NCI-H345 treated with DMSO at 0.1 percent for 48 hours (cell line): ENCODE results near the gene FRMD4A.
A peak's percentile ranks its signal among the peaks of the same experiment; 100 is the strongest.
"Not testable (repeated sequence)": the region's sequence is repeated elsewhere in the genome, so short reads cannot be mapped to it uniquely, and the experiment has no call there.

ENCODE experiments used
- DNase-seq: peaks from one replicate; lab custom pipeline; 2025; ENCODE audit not compliant: unreplicated experiment; lab: John Stamatoyannopoulos, UW

Gene FRMD4A

DNA sequence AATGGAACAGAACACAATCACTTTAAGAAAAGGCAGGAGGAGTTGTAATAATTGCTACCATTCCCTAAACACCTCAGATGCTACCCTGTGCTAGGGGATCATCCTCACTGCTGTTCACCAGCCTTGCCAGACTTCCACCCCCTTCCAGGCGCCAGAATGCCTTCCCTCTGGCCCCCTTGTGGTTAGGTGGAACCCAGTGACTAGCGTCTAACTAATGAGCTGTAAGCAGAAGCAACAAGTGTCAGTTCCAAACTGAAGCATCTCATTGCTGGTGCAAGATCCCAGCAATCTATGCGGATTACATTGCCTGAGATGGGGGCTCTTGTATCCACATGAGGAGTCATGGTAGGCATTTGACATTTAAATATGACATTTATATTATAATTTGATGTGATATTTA, 86.6 kb downstream of the FRMD4A start:
- DNase-seq, result no peak

GRCh38 chr10:14243221-14243620, 87.5 kb downstream of the FRMD4A start:
- no peak for DNase-seq

GRCh38 chr10:14241196-14241595, 89.5 kb downstream of the FRMD4A start:
- no peak for DNase-seq

GRCh38 chr10:14240253-14241189, 90.2 kb downstream of the FRMD4A start:
- DNase-seq, result peak; percentile 22

GRCh38 chr10:14238659-14239058, 92.1 kb downstream of the FRMD4A start:
- not testable (repeated sequence) for DNase-seq

DNA sequence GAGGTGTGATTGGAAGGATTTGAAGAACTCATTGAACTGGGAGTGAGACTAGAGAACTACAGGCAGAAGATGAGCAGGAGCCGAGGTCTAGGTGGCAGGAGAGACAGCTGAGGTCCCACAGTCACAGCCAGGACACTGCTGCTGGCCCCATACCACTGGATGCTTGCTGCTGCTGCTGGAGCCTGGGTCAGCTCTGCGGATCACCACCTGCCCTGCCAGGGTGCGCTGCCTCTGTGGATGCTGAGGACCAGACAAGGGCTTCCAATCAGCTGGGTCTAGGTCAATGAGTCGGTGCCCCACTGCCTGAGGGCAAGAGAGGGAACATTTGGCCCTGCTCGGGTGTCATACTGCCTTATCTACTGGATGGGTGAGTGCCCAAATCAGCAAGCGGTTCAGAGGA, 94.4 kb downstream of the FRMD4A start:
- DNase-seq, result no peak

GRCh38 chr10:14235566-14236195, 95.0 kb downstream of the FRMD4A start:
- DNase-seq, result no peak

- DNase-seq, result no peak
Observed at GRCh38 chr10:14233566-14233965, 97.2 kb downstream of the FRMD4A start.

DNA sequence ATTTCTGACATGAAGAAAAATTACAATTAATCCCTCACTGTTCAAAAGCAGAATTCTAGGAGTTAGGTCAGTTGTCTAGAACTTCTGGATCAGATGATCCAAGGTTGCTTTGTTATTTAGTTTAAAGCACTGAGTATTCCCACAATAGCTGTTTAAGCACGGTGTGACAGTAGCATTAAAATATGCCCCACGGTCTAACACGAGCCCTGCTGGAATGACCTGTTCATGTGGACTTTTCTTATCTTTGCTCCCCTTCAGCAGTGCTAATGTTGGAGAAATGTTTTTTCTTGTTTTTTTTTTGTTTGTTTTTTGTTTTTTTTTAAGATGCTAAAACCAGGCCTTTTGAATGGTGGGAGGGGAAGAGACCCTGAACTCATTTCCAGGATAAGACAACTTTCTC, 101.9 kb downstream of the FRMD4A start:
- not testable (repeated sequence) for DNase-seq

DNA sequence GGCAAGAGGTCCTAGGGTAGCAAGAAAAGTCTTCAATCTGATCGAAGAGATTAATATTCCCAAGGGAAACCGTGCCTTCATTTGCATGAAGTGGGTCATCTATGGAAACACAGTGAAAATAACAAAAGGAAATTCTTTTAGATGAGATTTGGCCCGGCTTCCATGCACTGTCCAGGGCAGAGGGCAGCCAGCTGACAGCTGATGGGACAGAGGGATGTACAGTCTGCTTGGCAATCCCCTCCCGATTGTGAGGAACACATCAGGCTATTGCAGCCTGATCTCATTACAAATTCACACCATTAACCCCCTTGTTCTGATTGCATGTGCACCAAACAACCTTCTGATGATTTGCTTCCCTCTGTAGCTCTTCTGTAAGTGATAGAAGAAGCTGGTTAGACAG, 105.3 kb downstream of the FRMD4A start:
- DNase-seq, result no peak

- no peak for DNase-seq
Observed at GRCh38 chr10:14220026-14220425, 110.7 kb downstream of the FRMD4A start.

DNA sequence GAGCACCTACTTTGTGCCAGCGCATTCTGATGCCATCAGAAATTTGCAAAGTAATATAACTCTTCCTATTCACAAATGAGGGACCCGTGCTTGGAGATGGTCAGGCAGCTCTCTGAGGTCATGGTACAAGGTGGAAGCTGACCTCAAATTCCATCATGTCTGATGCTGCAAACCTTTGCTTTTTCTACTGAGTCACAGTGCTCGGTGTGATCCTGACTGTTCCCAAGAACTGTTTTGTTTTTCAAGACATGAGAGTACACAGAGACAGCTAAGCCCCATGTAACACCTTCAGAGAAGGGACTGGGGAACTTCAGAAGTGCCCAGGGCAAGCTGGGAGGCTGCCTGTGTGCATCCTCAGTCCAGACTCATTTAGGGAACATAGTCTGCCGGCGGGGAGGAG, 111.3 kb downstream of the FRMD4A start:
- DNase-seq, result no peak

GRCh38 chr10:14215641-14216040, 115.1 kb downstream of the FRMD4A start:
- no peak for DNase-seq

GRCh38 chr10:14213703-14214102, 117.0 kb downstream of the FRMD4A start:
- DNase-seq, result not testable (repeated sequence)

GRCh38 chr10:14211610-14212009, 119.1 kb downstream of the FRMD4A start:
- DNase-seq, result no peak

DNA sequence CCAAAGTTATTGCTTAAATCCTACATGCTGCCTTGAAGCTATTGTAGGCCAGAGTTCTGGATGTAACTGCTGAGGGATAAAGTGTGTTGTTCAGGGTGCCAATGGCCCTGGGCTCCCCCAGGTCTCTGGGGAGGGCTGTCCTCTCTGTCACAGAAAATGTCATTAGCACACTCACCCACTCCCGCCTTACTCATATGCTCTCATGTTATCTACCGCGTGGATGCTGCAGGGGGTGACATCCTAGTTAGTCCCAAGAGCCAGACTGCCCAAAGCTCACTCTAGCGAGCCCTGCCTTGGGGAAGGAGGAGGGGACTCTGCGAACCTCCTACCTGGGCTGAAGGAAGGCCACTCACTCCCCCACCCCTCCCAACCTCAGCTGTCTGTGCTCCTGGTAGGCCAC, 122.5 kb downstream of the FRMD4A start:
- no peak for DNase-seq

DNA sequence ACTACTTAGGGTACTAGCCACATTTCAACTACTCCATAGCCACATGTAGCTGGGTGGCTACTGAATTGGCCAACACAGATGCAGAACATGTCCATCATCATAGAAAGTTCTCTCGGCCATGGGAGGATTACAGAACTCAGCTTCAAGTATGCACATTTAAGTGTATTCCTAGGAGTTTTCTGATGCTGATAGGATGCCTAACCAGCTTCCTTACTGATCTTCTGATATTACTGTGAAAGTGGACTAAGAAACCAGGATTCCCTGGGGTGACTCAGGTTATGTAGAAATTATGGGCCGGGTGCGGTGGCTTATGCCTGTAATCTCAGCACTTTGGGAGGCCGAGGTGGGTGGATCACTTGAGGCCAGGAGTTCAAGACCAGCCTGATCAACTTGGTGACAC, 125.5 kb downstream of the FRMD4A start:
- DNase-seq, result no peak

- DNase-seq, result no peak
Observed at GRCh38 chr10:14200698-14201544, 129.8 kb downstream of the FRMD4A start.

DNA sequence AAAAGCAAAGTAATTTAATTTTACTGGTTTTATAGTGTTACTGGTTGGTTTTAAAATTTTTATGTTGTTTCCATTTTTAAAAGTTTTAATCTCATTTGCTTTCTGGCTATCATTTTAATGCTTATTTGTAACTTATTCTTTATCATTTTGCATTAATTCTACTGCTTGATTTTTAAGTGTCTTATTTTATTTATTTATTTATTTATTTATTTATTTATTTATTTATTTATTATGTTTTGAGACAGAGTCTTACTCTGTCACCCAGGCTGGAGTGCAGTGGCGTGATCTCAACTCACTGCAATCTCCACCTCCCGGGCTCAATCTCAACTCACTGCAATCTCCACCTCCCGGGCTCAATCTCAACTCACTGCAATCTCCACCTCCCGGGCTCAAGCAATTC, 131.6 kb downstream of the FRMD4A start:
- DNase-seq, result not testable (repeated sequence)

DNA sequence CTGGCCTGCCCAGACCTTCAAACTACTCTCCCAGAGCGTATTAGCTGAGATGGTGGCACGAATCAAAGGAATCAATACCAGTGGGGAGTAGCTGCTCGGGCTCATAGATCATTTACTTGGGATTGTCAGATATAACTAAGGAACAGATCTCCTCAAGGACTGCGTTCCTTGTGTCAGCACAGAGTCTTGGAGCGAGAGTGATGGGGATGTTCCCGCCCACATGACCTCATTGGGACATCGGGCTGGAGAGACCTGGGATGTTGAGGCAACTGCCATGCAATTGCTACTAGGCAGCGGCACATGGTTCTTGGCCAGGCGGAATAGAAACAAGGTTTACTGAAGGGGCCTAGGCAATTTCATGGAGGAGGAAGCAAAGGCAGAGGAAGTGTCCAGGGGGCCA, 132.6 kb downstream of the FRMD4A start:
- no peak for DNase-seq

GRCh38 chr10:14196113-14196512, 134.6 kb downstream of the FRMD4A start:
- DNase-seq, result no peak
